Measurements from ENCODE around the gene TEAD1.

The TEAD1 gene

GRCh38 chr11:12786450-12786849, 112.2 kb downstream of the TEAD1 start:
- TF ChIP-seq GABPA (IDR thresholded peaks at IDR 0.05; ENCODE audit: low read depth): no peak
- no peak for TF ChIP-seq POLR2AphosphoS5 (IDR thresholded peaks at IDR 0.05; ENCODE audit: low read depth)
- TF ChIP-seq, protein P1, sequence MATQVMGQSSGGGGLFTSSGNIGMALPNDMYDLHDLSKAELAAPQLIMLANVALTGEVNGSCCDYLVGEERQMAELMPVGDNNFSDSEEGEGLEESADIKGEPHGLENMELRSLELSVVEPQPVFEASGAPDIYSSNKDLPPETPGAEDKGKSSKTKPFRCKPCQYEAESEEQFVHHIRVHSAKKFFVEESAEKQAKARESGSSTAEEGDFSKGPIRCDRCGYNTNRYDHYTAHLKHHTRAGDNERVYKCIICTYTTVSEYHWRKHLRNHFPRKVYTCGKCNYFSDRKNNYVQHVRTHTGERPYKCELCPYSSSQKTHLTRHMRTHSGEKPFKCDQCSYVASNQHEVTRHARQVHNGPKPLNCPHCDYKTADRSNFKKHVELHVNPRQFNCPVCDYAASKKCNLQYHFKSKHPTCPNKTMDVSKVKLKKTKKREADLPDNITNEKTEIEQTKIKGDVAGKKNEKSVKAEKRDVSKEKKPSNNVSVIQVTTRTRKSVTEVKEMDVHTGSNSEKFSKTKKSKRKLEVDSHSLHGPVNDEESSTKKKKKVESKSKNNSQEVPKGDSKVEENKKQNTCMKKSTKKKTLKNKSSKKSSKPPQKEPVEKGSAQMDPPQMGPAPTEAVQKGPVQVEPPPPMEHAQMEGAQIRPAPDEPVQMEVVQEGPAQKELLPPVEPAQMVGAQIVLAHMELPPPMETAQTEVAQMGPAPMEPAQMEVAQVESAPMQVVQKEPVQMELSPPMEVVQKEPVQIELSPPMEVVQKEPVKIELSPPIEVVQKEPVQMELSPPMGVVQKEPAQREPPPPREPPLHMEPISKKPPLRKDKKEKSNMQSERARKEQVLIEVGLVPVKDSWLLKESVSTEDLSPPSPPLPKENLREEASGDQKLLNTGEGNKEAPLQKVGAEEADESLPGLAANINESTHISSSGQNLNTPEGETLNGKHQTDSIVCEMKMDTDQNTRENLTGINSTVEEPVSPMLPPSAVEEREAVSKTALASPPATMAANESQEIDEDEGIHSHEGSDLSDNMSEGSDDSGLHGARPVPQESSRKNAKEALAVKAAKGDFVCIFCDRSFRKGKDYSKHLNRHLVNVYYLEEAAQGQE (IDR thresholded peaks at IDR 0.05; ENCODE audit: insufficient replicate concordance, low read depth): no peak
- TF ChIP-seq SPI1 (IDR thresholded peaks at IDR 0.05; ENCODE audit: borderline replicate concordance, low read depth): no peak
- TF ChIP-seq CTCF (IDR thresholded peaks at IDR 0.05; ENCODE audit: insufficient read depth, low read length): no peak
- DNase-seq (ENCODE audit: low read depth in 1 of 2, low spot score in 1 of 2): no peak
- H3K4me3 ChIP-seq (replicated peaks; ENCODE audit: insufficient read depth, low read length): no peak overlapping the region
- H3K27me3 ChIP-seq (ENCODE audit: insufficient read depth, poor library complexity, severe bottlenecking): no peaks in the 10 kb centered on the region
- no peak overlapping the region for H3K27ac ChIP-seq (replicated peaks)

DNA sequence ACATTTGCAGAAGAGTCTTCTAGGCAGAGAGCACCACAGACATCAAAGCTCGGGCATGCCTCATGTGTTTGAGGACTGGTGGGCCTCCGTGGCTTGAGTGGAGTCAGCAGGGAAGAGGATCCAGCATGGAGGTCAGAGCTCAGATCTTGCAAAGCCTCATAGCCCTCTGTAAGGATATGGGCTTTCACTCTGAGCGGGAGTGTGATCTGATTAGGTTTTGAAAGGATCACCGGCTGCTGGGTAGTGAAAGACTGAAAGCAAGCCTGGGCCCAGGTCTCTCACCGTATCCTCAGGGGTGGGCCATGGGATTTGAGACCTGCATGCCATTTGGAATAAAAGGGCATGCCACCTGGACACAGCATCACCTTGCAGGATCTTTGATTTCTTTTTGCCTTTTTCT, 112.7 kb downstream of the TEAD1 start:
- no peak overlapping the region for H3K27ac ChIP-seq (replicated peaks)

GRCh38 chr11:12787847-12788246, 113.6 kb downstream of the TEAD1 start:
- H3K27ac ChIP-seq (replicated peaks): no peak overlapping the region

More for the DNA sequence above, 112.7 kb downstream of the TEAD1 start:
- H3K4me3 ChIP-seq (replicated peaks; ENCODE audit: insufficient read depth, low read length): no peak overlapping the region
- no peak for TF ChIP-seq CTCF (IDR thresholded peaks at IDR 0.05; ENCODE audit: insufficient read depth, low read length)
- TF ChIP-seq SPI1 (IDR thresholded peaks at IDR 0.05; ENCODE audit: borderline replicate concordance, low read depth): no peak
- no peak for DNase-seq (ENCODE audit: low read depth in 1 of 2, low spot score in 1 of 2)
- no peaks in the 10 kb centered on the region for H3K27me3 ChIP-seq (ENCODE audit: insufficient read depth, poor library complexity, severe bottlenecking)

More at GRCh38 chr11:12787847-12788246, 113.6 kb downstream of the TEAD1 start:
- DNase-seq (ENCODE audit: low read depth in 1 of 2, low spot score in 1 of 2): no peak
- Histone ChIP-seq H3K4me3 (replicated peaks; ENCODE audit: insufficient read depth, low read length) (no peak overlapping the region), H3K27me3 (ENCODE audit: insufficient read depth, poor library complexity, severe bottlenecking) (no peaks in the 10 kb centered on the region)
- TF ChIP-seq GABPA (IDR thresholded peaks at IDR 0.05; ENCODE audit: low read depth) (no peak), SPI1 (IDR thresholded peaks at IDR 0.05; ENCODE audit: borderline replicate concordance, low read depth) (no peak), POLR2AphosphoS5 (IDR thresholded peaks at IDR 0.05; ENCODE audit: low read depth) (no peak), CTCF (IDR thresholded peaks at IDR 0.05; ENCODE audit: insufficient read depth, low read length) (no peak)
- TF ChIP-seq, protein P1 (IDR thresholded peaks at IDR 0.05; ENCODE audit: insufficient replicate concordance, low read depth): no peak
